IMR-90 (cell line): ENCODE data around the gene LARGE2. TPM values are rescaled to one million over a fixed set of nuclear protein-coding genes. Genes with fewer than 3 reads are reported as not detected.

Experiments
- ATAC-seq: fragments of 200-7000 bp; cut with Tn5 transposase; 2 replicates; pipeline ENCODE4 v1.9.1; 2020; ENCODE audit warnings: low read depth, mild to moderate bottlenecking, moderate library complexity
- BruUV-seq: library from RNA; stranded (reverse); fragments of 400-500 nt; replicated peaks from 2 replicates; lab custom pipeline; 2021; lab: Mats Ljungman, UMichigan
- CTCF ChIA-PET: fragments of 300-600 bp; formaldehyde crosslinking; extraction: SDS; loops from one replicate; lab custom pipeline; 2021; ENCODE audit warnings: antibody characterized with exemption; lab: Yijun Ruan, JAX
- POLR2A ChIA-PET: fragments of 300-600 bp; sonication (Branson Sonifier 250); formaldehyde crosslinking; loops from one replicate; lab custom pipeline; 2022; ENCODE audit warnings: antibody characterized with exemption; ENCODE audit not compliant: unreplicated experiment; lab: Charles Lee
- DNase-seq: peaks from one replicate; pipeline ENCODE4 v3.0.0; 2013
- H2AFZ ChIP-seq: replicated peaks from 2 replicates; pipeline ENCODE3; 2013; ENCODE audit warnings: low read length, mild to moderate bottlenecking; ENCODE audit not compliant: poor library complexity
- H2AK5ac ChIP-seq: 2 replicates; pipeline ENCODE4 v1.6.1; 2013; ENCODE audit warnings: low read depth, low read length, inconsistent platforms
- H2AK9ac ChIP-seq: replicated peaks from 2 replicates; pipeline ENCODE3; 2013; ENCODE audit warnings: mild to moderate bottlenecking, low read depth, low read length, moderate library complexity; ENCODE audit not compliant: poor library complexity
- H2BK120ac ChIP-seq: 2 replicates; pipeline ENCODE4 v1.6.1; 2013; ENCODE audit warnings: low read depth, low read length, inconsistent platforms
- H2BK15ac ChIP-seq: 3 replicates; pipeline ENCODE4 v1.6.1; 2013; ENCODE audit warnings: low read depth, low read length, inconsistent platforms
- H2BK20ac ChIP-seq: 2 replicates; pipeline ENCODE4 v1.6.1; 2013; ENCODE audit warnings: low read depth, mild to moderate bottlenecking, inconsistent platforms, low read length, moderate library complexity
- H2BK5ac ChIP-seq: 2 replicates; pipeline ENCODE4 v1.6.1; 2013; ENCODE audit warnings: mild to moderate bottlenecking, low read depth, low read length, inconsistent platforms; ENCODE audit not compliant: poor library complexity, severe bottlenecking
- H3K14ac ChIP-seq: replicated peaks from 2 replicates; pipeline ENCODE4 v1.6.1; 2013; ENCODE audit warnings: low read depth, low read length, inconsistent platforms
- H3K18ac ChIP-seq: 2 replicates; pipeline ENCODE4 v1.6.1; 2013; ENCODE audit warnings: low read depth, low read length, control low read depth
- H3K23ac ChIP-seq: 2 replicates; pipeline ENCODE4 v1.6.1; 2013; ENCODE audit warnings: low read depth, low read length, inconsistent platforms
- H3K27ac ChIP-seq: 2 replicates; pipeline ENCODE4 v1.5.1; 2013; ENCODE audit warnings: mild to moderate bottlenecking, control low read depth, low read length; ENCODE audit not compliant: insufficient read depth
- H3K27me3 ChIP-seq: 2 replicates; pipeline ENCODE4 v1.6.1; 2013; ENCODE audit warnings: low read length; ENCODE audit not compliant: control insufficient read depth, insufficient read depth
- H3K36me3 ChIP-seq: 2 replicates; pipeline ENCODE4 v1.6.1; 2013; ENCODE audit warnings: low read length, mixed read lengths; ENCODE audit not compliant: control insufficient read depth, insufficient read depth
- H3K4ac ChIP-seq: 2 replicates; pipeline ENCODE4 v1.6.1; 2013; ENCODE audit warnings: low read depth, low read length, inconsistent platforms
- H3K4me1 ChIP-seq: 2 replicates; pipeline ENCODE4 v1.6.1; 2013; ENCODE audit warnings: low read length, mixed read lengths; ENCODE audit not compliant: control insufficient read depth, insufficient read depth
- H3K4me2 ChIP-seq: 2 replicates; pipeline ENCODE4 v1.6.1; 2013; ENCODE audit warnings: low read depth, mild to moderate bottlenecking, control low read depth, low read length, moderate library complexity
- H3K4me3 ChIP-seq: 2 replicates; pipeline ENCODE4 v1.5.1; 2013; ENCODE audit warnings: low read depth, mild to moderate bottlenecking, control low read depth, low read length, moderate library complexity; ENCODE audit not compliant: insufficient read depth
- H3K56ac ChIP-seq: 2 replicates; pipeline ENCODE4 v1.6.1; 2013; ENCODE audit warnings: low read length, inconsistent platforms; ENCODE audit not compliant: insufficient read depth; ENCODE audit errors: extremely low read depth
- H3K79me1 ChIP-seq, 2 experiments: 2 replicates each; pipeline ENCODE4 v1.6.1; 2013; ENCODE audit warnings: low read length in 2 of 2, inconsistent platforms in 1 of 2, low read depth in 1 of 2
- H3K9ac ChIP-seq: 2 replicates; pipeline ENCODE4 v1.6.1; 2013; ENCODE audit warnings: low read depth, low read length, control low read depth
- H3K9me1 ChIP-seq: 2 replicates; pipeline ENCODE4 v1.6.1; 2013; ENCODE audit warnings: low read length, inconsistent platforms; ENCODE audit not compliant: insufficient read depth
- H3K9me3 ChIP-seq: 2 replicates; pipeline ENCODE4 v1.6.1; 2013; ENCODE audit warnings: low read length; ENCODE audit not compliant: control insufficient read depth, insufficient read depth
- H4K20me1 ChIP-seq: 2 replicates; pipeline ENCODE4 v1.6.1; 2013; ENCODE audit warnings: low read length, inconsistent platforms; ENCODE audit not compliant: insufficient read depth
- H4K5ac ChIP-seq: 2 replicates; pipeline ENCODE4 v1.6.1; 2013; ENCODE audit warnings: mild to moderate bottlenecking, low read depth, low read length, control low read depth
- H4K8ac ChIP-seq, 2 experiments: 2 replicates each; pipeline ENCODE4 v1.6.1; 2013; ENCODE audit warnings: low read depth in 2 of 2, low read length in 2 of 2, control low read depth in 1 of 2, inconsistent platforms in 1 of 2
- H4K91ac ChIP-seq: 2 replicates; pipeline ENCODE4 v1.6.1; 2013; ENCODE audit warnings: low read depth, low read length, inconsistent platforms; ENCODE audit not compliant: insufficient read depth
- BHLHE40 ChIP-seq: fragments of 150-350 bp; IDR thresholded peaks from 2 replicates; pipeline ENCODE4 v1.6.1; 2016; ENCODE audit warnings: mild to moderate bottlenecking, low read depth, low read length
- CEBPB ChIP-seq: IDR thresholded peaks from 2 replicates; pipeline ENCODE4 v1.6.1; 2012; ENCODE audit warnings: low read depth, low read length, improper control_type of control experiment
- CHD1 ChIP-seq: IDR thresholded peaks from 2 replicates; pipeline ENCODE4 v1.6.1; 2012; ENCODE audit warnings: low read depth, low read length, improper control_type of control experiment
- MAFK ChIP-seq: IDR thresholded peaks from 2 replicates; pipeline ENCODE4 v1.6.1; 2012; ENCODE audit warnings: low read depth, low read length, improper control_type of control experiment
- MAZ ChIP-seq: IDR thresholded peaks from 2 replicates; pipeline ENCODE4 v1.6.1; 2012; ENCODE audit warnings: low read depth, mild to moderate bottlenecking, low read length, improper control_type of control experiment, moderate library complexity, borderline replicate concordance
- MXI1 ChIP-seq: IDR thresholded peaks from 2 replicates; pipeline ENCODE4 v1.6.1; 2012; ENCODE audit warnings: low read depth, mild to moderate bottlenecking, low read length, moderate library complexity, borderline replicate concordance
- NFE2L2 ChIP-seq: fragments of 150-350 bp; IDR thresholded peaks from 2 replicates; pipeline ENCODE4 v1.6.1; 2016; ENCODE audit warnings: low read depth, mild to moderate bottlenecking, low read length
- POLR2A ChIP-seq: IDR thresholded peaks from 2 replicates; pipeline ENCODE4 v1.6.1; 2012; ENCODE audit warnings: mild to moderate bottlenecking, low read depth, low read length
- RCOR1 ChIP-seq: IDR thresholded peaks from 2 replicates; pipeline ENCODE4 v1.6.1; 2012; ENCODE audit warnings: mild to moderate bottlenecking, low read length, improper control_type of control experiment; ENCODE audit not compliant: insufficient replicate concordance
- RFX5 ChIP-seq: IDR thresholded peaks from 2 replicates; pipeline ENCODE4 v1.8.0; 2012; ENCODE audit warnings: low read depth, mild to moderate bottlenecking, low read length, moderate library complexity
- SMC3 ChIP-seq: fragments of 150-350 bp; IDR thresholded peaks from 2 replicates; pipeline ENCODE4 v1.6.1; 2016; ENCODE audit warnings: low read depth, mild to moderate bottlenecking, antibody characterized with exemption, low read length, moderate library complexity
- USF2 ChIP-seq: fragments of 150-350 bp; IDR thresholded peaks from 2 replicates; pipeline ENCODE4 v1.6.1; 2017; ENCODE audit warnings: mild to moderate bottlenecking, antibody characterized with exemption, low read length, low read depth
- WGBS, 2 experiments: methylation state at CpG; one replicate each; pipeline versions ENCODE4 v1.1.5 to v1.1.7; 2013; ENCODE audit warnings: missing lambda C conversion rate in 2 of 2; ENCODE audit not compliant: insufficient read length in 1 of 2; ENCODE audit errors: extremely low coverage in 2 of 2; 5-methylcytosine and 5-hydroxymethylcytosine counted together
- dilution Hi-C: fragments of 300-500 bp; cut with HindIII; formaldehyde crosslinking; loops from one replicate; pipeline ENCODE4 v1.14.3; 2018; ENCODE audit warnings: low sequenced_read_pairs; ENCODE audit not compliant: unreplicated experiment
- in situ Hi-C: fragments of 300-500 bp; cut with MboI; formaldehyde crosslinking; loops from 3 replicates; pipeline ENCODE4 v1.14.3; 2019; ENCODE audit warnings: low sequenced_read_pairs, inconsistent platforms, mixed read lengths
- intact Hi-C: fragments of 100-400 bp; cut with micrococcal nuclease; formaldehyde crosslinking; loops from 2 replicates; pipeline ENCODE4 v1.10.0; 2022
- polyA plus RNA-seq, 3 experiments: library from polyadenylated mRNA; depleted of rRNA; stranded (reverse); fragments of >200 nt; gene quantifications; 2 replicates each; pipeline ENCODE4 v1.2.3, GENCODE V29; 2012; ENCODE audit warnings: low replicate concordance in 1 of 3
- total RNA-seq: library from RNA; depleted of rRNA; stranded (reverse); fragments of >200 nt; gene quantifications from 2 replicates; pipeline ENCODE4 v1.2.3, GENCODE V29; 2012
- TF ChIP-seq, protein P1 (sequence below): conservative IDR thresholded peaks from 2 replicates; pipeline ENCODE4 v1.5.1; 2012; ENCODE audit warnings: mild to moderate bottlenecking, low read depth, low read length, improper control_type of control experiment
- TF ChIP-seq, protein P2 (sequence below): fragments of 150-350 bp; IDR thresholded peaks from 2 replicates; pipeline ENCODE4 v1.6.1; 2016; ENCODE audit warnings: low read depth, mild to moderate bottlenecking, low read length, moderate library complexity, borderline replicate concordance

Gene LARGE2
- total and polyA plus RNA-seq, 2 of the 4 experiments (the other 2 are of a cell fraction) = 0.03 TPM; not detected in 1

GRCh38 chr11:45917623-45918330 is 4.7 kb upstream of the LARGE2 start, which contains the start of gene PEX16:
TSS of gene PEX16 (minus strand) at chr11:45917877. CDS start at chr11:45917811, 66 bp downstream.
- in situ Hi-C loops (no loop called here), dilution Hi-C loops (no loop called here), intact Hi-C loops (no loop called here)
- ATAC-seq (peak; percentile 94), DNase-seq (peak; percentile 100)
- BruUV-seq = no TSS peak
- peak within 1 kb of the TSS; percentile 99 for H2AK9ac ChIP-seq
- peak within 1 kb of the TSS; percentile 85 for H3K56ac ChIP-seq
- H3K9ac ChIP-seq = peak within 1 kb of the TSS; percentile 95
- H4K20me1 ChIP-seq = peaks cover 7% of the 10 kb centered on the region; the same call in 1 of the 2 replicates
- peaks cover 16% of the 10 kb centered on the region for H3K27me3 ChIP-seq
- peak within 1 kb of the TSS; percentile 52; the same call in 1 of the 2 replicates for H2BK120ac ChIP-seq
- H3K4me1 ChIP-seq = no peaks in the 10 kb centered on the region
- 0% methylated on average over 14 of the region's 45 CpGs; no CpG with 5 or more reads in 1 of the 2 experiments for WGBS, 2 experiments
- peak within 1 kb of the TSS; percentile 85 for H3K27ac ChIP-seq
- 0 out of 2 replicates have a peak within 1 kb of the TSS, but pooled peaks have one; percentile 6 for H3K18ac ChIP-seq
- H2AFZ ChIP-seq = peak within 1 kb of the TSS; percentile 96
- peaks cover 18 to 32% of the 10 kb centered on the region in 2 experiments for H3K79me1 ChIP-seq
- H2AK5ac ChIP-seq = peak within 1 kb of the TSS; percentile 87
- ChIA-PET CTCF (interaction anchor here (1.0 kb wide), 1 partner anchor 44 kb away, joined by 3 read pairs; no protein-coding TSS in a partner anchor), POLR2A (no interaction called here)
- peak within 1 kb of the TSS; percentile 98 for H3K4me2 ChIP-seq
- H3K4ac ChIP-seq = peak within 1 kb of the TSS; percentile 88
- peaks cover 20% of the 10 kb centered on the region for H3K36me3 ChIP-seq
- H4K5ac ChIP-seq = peak within 1 kb of the TSS; percentile 59
- 0 out of 2 replicates have a peak, but pooled peaks cover 8% of the 10 kb centered on the region for H3K9me1 ChIP-seq
- peak within 1 kb of the TSS; percentile 51 for H2BK5ac ChIP-seq
- no peak within 1 kb of the TSS for H2BK20ac ChIP-seq
- peak within 1 kb of the TSS; percentile 63 to 94; a peak in 3 of 4 replicates for H4K8ac ChIP-seq
- peak within 1 kb of the TSS; percentile 64 for H4K91ac ChIP-seq
- peak within 1 kb of the TSS; percentile 84 for H3K23ac ChIP-seq
- peak within 1 kb of the TSS; percentile 79 for H3K4me3 ChIP-seq
- no peaks in the 10 kb centered on the region for H3K9me3 ChIP-seq
- H3K14ac ChIP-seq = peak within 1 kb of the TSS; percentile 91
- H2BK15ac ChIP-seq = no peak within 1 kb of the TSS
- TF ChIP-seq BHLHE40 (no peak), CHD1 (no peak), CEBPB (peak; percentile 99), POLR2A (peak; percentile 91), MAFK (no peak), RFX5 (peak; percentile 58; the same call in 1 of the 2 replicates), SMC3 (peak; percentile 29), MAZ (peak; percentile 75; the same call in 1 of the 2 replicates), MXI1 (peak; percentile 84), NFE2L2 (no peak), RCOR1 (peak; percentile 60), USF2 (no peak)
- TF ChIP-seq, protein P1, sequence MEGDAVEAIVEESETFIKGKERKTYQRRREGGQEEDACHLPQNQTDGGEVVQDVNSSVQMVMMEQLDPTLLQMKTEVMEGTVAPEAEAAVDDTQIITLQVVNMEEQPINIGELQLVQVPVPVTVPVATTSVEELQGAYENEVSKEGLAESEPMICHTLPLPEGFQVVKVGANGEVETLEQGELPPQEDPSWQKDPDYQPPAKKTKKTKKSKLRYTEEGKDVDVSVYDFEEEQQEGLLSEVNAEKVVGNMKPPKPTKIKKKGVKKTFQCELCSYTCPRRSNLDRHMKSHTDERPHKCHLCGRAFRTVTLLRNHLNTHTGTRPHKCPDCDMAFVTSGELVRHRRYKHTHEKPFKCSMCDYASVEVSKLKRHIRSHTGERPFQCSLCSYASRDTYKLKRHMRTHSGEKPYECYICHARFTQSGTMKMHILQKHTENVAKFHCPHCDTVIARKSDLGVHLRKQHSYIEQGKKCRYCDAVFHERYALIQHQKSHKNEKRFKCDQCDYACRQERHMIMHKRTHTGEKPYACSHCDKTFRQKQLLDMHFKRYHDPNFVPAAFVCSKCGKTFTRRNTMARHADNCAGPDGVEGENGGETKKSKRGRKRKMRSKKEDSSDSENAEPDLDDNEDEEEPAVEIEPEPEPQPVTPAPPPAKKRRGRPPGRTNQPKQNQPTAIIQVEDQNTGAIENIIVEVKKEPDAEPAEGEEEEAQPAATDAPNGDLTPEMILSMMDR = no peak
- TF ChIP-seq, protein P2, sequence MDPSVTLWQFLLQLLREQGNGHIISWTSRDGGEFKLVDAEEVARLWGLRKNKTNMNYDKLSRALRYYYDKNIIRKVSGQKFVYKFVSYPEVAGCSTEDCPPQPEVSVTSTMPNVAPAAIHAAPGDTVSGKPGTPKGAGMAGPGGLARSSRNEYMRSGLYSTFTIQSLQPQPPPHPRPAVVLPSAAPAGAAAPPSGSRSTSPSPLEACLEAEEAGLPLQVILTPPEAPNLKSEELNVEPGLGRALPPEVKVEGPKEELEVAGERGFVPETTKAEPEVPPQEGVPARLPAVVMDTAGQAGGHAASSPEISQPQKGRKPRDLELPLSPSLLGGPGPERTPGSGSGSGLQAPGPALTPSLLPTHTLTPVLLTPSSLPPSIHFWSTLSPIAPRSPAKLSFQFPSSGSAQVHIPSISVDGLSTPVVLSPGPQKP = no peak
